ENCODE results near the gene STPG3. TPM values are rescaled to one million over a fixed set of nuclear protein-coding genes. Genes with fewer than 3 reads are reported as not detected.

STPG3 gene
- total and polyA plus RNA-seq, 3 donors from 2014 or later: 14.6 to 58.9 (median 34.1) TPM

DNA sequence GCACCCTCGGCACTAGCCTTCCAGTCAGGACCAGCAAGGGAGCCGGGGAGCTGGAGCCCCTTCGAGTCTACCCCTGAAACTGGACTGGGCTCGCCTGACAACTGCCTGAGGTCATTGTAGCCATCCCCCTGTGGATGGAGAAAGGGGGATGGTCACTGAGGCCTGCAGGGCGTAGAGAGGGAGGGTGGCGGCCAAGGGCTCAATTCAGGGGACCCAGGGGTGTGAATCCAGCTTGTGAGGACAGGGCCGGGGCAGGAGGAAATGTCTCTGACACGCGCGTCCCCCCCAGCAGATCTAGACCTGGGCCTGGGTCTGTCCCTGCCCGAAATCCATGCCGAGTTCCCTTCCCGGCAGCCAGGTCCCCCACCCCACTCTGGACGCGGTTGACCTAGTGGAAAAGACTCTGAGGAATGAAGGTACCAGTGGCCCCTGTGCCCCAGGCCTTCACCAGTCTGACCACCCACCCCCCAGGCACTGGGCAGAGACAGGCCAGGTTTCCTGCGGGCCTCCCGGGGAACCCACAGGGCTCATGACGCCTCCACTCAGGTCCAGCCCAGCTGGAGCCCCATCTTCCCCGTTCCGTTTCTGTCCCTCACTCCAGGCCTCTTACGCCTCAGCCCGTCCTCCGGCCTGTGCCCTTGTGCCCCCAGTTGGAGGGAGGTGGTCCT is 19.6 kb upstream of the STPG3 start:
- H3K27me3 ChIP-seq: no peaks in the 10 kb centered on the region
- intact Hi-C loops (cut with DNase I; ENCODE audit: low total_unique reads): no loop called here
- no peak overlapping the region for H3K27ac ChIP-seq
- H3K4me1 ChIP-seq: peaks cover 16% of the 10 kb centered on the region
- H3K4me3 ChIP-seq: no peak overlapping the region
- DNase-seq: no peak
- no peaks in the 10 kb centered on the region for H3K36me3 ChIP-seq (ENCODE audit: low read depth, missing control alignments)
- no peaks in the 10 kb centered on the region for H3K9me3 ChIP-seq
- 87 to 93% methylated on average over 18 to 23 of the region's 23 CpGs for WGBS, 2 donors
- TF ChIP-seq, protein P1, sequence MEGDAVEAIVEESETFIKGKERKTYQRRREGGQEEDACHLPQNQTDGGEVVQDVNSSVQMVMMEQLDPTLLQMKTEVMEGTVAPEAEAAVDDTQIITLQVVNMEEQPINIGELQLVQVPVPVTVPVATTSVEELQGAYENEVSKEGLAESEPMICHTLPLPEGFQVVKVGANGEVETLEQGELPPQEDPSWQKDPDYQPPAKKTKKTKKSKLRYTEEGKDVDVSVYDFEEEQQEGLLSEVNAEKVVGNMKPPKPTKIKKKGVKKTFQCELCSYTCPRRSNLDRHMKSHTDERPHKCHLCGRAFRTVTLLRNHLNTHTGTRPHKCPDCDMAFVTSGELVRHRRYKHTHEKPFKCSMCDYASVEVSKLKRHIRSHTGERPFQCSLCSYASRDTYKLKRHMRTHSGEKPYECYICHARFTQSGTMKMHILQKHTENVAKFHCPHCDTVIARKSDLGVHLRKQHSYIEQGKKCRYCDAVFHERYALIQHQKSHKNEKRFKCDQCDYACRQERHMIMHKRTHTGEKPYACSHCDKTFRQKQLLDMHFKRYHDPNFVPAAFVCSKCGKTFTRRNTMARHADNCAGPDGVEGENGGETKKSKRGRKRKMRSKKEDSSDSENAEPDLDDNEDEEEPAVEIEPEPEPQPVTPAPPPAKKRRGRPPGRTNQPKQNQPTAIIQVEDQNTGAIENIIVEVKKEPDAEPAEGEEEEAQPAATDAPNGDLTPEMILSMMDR (IDR thresholded peaks at IDR 0.05): no peak
- TF ChIP-seq POLR2A (IDR thresholded peaks at IDR 0.05): no peak

DNA sequence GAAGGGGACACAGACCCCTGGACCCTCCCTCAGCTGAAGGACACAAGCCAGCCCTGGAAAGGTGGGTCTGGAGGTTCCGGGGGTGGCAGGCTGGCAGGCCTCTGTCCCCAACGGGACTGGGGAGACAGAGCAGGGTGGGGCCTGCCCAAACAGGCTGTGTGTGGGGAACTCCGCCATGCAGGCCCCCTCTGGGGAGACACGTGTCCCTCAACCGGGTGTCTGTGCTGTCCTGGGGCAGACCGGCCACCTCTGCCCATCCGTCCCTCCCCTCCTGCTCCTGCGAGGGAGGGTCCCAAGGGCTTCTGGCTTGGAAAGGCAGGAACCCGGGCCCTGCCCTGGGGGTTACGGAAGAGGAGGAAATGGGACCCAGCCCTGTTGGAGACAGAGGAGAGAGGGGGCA is 19.0 kb upstream of the STPG3 start:
- Histone ChIP-seq H3K4me1 (peaks cover 22% of the 10 kb centered on the region), H3K9me3 (no peaks in the 10 kb centered on the region), H3K36me3 (ENCODE audit: low read depth, missing control alignments) (no peaks in the 10 kb centered on the region), H3K27ac (no peak overlapping the region), H3K27me3 (no peaks in the 10 kb centered on the region), H3K4me3 (no peak overlapping the region)
- DNase-seq: no peak
- 75 to 81% methylated on average over 2 to 10 of the region's 10 CpGs for WGBS, 2 donors
- intact Hi-C loops (cut with DNase I; ENCODE audit: low total_unique reads): no loop called here
- TF ChIP-seq POLR2A (IDR thresholded peaks at IDR 0.05): no peak
- TF ChIP-seq, protein P1 (IDR thresholded peaks at IDR 0.05): no peak

DNA sequence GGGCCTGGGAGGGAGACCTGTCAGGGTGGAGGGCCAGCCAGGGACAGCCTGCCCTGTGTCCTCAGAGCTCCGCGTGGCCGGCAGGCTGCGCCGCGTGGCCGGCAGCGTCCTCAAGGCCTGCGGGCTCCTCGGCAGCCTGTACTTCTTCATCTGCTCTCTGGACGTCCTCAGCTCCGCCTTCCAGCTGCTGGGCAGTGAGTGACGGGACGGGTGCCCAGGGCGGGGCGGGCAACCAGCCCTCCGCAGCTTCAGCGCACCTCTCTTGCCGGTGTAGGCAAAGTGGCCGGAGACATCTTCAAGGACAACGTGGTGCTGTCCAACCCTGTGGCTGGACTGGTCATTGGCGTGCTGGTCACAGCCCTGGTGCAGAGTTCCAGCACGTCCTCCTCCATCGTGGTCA is 18.6 kb upstream of the STPG3 start:
- 73 to 89% methylated on average over 11 to 24 of the region's 24 CpGs for WGBS, 2 donors
- TF ChIP-seq, protein P1 (IDR thresholded peaks at IDR 0.05): no peak
- no peak for TF ChIP-seq POLR2A (IDR thresholded peaks at IDR 0.05)
- no peak overlapping the region for H3K4me3 ChIP-seq
- H3K4me1 ChIP-seq: peaks cover 25% of the 10 kb centered on the region
- DNase-seq: no peak
- H3K9me3 ChIP-seq: no peaks in the 10 kb centered on the region
- no peak overlapping the region for H3K27ac ChIP-seq
- H3K36me3 ChIP-seq (ENCODE audit: low read depth, missing control alignments): no peaks in the 10 kb centered on the region
- intact Hi-C loops (cut with DNase I; ENCODE audit: low total_unique reads): no loop called here
- no peaks in the 10 kb centered on the region for H3K27me3 ChIP-seq

DNA sequence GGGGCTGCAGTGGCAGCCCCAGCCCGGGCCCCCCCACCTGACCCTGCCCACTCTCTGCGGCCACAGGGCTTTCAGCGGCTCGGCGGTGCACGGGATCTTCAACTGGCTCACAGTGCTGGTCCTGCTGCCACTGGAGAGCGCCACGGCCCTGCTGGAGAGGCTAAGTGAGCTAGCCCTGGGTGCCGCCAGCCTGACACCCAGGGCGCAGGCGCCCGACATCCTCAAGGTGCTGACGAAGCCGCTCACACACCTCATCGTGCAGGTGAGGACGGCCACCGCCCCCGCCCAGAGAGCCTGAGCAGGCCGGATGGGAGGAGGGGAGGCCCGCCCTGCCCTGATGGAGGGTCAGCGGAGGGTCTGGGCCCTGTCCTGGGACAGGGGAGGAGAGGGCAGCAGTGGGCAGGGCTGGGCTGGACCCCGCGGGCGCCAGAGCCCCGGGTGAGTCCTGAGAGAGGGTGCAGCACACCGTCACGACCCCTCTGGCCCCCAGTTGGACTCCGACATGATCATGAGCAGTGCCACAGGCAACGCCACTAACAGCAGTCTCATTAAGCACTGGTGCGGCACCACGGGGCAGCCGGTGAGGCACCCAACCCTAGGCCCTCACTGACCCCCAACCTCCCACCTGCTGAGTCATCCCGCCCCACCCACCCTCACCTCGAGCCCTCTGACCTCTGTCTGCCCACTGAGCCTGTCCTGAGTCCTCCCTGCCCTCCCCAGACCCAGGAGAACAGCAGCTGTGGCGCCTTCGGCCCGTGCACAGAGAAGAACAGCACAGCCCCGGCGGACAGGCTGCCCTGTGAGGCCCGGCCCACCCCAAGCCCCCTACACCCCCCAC is 17.7 kb upstream of the STPG3 start:
- Histone ChIP-seq H3K27ac (no peak overlapping the region), H3K4me1 (peaks cover 29% of the 10 kb centered on the region), H3K4me3 (no peak overlapping the region), H3K9me3 (no peaks in the 10 kb centered on the region), H3K27me3 (no peaks in the 10 kb centered on the region), H3K36me3 (ENCODE audit: low read depth, missing control alignments) (no peaks in the 10 kb centered on the region)
- WGBS, 2 donors: 73% methylated on average over 34 of the region's 40 CpGs; no CpG with 5 or more reads in 1 of the 2 donors
- DNase-seq: no peak
- intact Hi-C loops (cut with DNase I; ENCODE audit: low total_unique reads): no loop called here
- TF ChIP-seq, protein P1 (IDR thresholded peaks at IDR 0.05): no peak
- TF ChIP-seq POLR2A (IDR thresholded peaks at IDR 0.05): no peak
